ENCODE results near the gene TAB2.

The TAB2 gene

DNA sequence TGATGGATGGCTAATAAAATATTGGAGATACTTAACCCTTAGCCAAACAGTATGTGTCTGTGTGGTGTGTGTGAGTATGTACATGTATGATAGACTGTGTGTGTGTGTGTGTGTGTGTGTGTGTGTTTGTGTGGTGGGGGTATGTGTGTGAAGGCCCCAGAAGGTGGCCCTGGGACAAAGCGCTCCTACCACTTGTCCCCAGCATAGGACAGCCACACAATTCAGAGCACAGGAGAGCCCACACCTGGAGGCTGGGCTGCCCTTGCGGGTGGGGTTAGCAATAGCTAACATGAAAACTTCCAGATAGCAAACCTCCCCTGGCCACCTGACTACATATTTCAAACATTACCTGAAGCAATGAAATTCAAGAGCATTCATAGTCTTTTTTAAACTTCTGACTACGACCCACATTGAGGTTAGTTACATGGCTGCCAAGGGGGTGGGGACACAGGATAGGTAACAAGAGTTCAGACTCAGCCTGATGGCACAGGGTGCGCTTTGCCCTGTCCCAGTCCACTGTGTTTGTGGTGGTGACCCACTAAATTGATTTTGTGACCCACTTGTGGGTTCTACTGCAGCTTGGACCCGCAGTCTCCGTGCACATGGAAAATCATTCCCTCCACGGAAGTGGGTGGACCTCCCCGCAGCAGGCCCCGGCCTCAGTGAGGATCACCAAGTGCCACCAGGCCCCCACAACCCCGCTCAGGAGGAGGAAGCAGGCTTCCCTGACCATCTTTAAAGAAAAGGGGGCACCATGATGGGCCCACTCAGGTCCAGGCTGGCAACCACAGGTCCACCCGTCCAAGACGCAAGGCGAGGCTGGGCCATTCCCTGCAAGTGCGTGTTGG is 132.5 kb downstream of the TAB2 start:
- TF ChIP-seq, protein P1, sequence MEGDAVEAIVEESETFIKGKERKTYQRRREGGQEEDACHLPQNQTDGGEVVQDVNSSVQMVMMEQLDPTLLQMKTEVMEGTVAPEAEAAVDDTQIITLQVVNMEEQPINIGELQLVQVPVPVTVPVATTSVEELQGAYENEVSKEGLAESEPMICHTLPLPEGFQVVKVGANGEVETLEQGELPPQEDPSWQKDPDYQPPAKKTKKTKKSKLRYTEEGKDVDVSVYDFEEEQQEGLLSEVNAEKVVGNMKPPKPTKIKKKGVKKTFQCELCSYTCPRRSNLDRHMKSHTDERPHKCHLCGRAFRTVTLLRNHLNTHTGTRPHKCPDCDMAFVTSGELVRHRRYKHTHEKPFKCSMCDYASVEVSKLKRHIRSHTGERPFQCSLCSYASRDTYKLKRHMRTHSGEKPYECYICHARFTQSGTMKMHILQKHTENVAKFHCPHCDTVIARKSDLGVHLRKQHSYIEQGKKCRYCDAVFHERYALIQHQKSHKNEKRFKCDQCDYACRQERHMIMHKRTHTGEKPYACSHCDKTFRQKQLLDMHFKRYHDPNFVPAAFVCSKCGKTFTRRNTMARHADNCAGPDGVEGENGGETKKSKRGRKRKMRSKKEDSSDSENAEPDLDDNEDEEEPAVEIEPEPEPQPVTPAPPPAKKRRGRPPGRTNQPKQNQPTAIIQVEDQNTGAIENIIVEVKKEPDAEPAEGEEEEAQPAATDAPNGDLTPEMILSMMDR (IDR thresholded peaks at IDR 0.05; ENCODE audit: insufficient read depth, low read depth, low read length, missing control alignments): no peak
- no peak for DNase-seq (ENCODE audit: low read depth)
- H3K4me3 ChIP-seq (ENCODE audit: low read length): no peak overlapping the region

GRCh38 chr6:149450679-149451375 is 133.3 kb downstream of the TAB2 start:
- no peak for DNase-seq (ENCODE audit: low read depth)
- TF ChIP-seq, protein P1 (IDR thresholded peaks at IDR 0.05; ENCODE audit: insufficient read depth, low read depth, low read length, missing control alignments): no peak
- H3K4me3 ChIP-seq (ENCODE audit: low read length): peak overlapping the region; percentile 15

- DNase-seq (ENCODE audit: low read depth): peak; percentile 32
- no peak overlapping the region for H3K4me3 ChIP-seq (ENCODE audit: low read length)
- TF ChIP-seq, protein P1 (IDR thresholded peaks at IDR 0.05; ENCODE audit: insufficient read depth, low read depth, low read length, missing control alignments): no peak
These were observed 134.0 kb downstream of the TAB2 start for GRCh38 chr6:149451376-149452036.

DNA sequence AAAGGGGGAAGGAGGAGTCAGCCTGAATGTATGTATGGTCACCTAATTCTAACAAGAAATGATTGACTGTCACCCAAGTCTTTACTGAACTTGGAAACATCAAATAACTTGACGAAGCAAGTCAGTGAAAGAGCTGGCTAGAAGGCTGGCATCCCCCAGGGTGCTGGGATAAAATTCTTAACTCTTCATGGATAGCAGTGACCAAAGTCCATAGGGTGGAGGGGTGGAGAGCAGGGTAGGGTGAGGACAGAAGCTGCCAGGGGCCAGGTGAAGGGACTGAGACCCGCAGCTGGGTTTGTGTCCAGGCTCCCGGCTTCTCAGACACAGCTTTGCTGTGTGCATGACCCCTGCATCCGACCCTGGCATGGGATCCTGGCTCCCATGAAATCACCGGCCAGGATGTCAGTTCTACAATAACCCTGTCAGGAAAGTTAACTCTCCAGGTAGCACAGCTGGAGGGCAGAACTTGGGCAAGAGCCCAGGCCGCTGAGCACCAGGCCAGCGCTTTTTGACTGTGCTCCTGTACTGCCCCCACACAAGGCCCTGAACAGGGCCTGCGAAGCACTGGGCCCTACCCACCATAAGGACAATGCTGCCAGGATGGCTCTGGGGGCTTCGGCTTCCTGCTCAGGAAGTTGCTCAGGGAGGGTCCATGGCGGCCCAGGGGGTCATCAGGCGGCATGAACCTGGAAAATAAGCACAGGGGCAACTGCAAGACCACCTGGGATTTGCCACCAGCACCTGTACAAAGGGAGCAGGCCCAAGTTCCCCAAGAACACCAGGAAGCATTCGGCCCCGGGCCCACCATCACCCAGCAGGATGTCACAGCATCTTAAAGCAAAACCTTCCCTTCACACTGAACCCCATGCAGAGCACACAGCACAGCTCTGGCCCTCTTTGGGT is 134.8 kb downstream of the TAB2 start:
- TF ChIP-seq, protein P1 (IDR thresholded peaks at IDR 0.05; ENCODE audit: insufficient read depth, low read depth, low read length, missing control alignments): no peak
- no peak for DNase-seq (ENCODE audit: low read depth)

GRCh38 chr6:149453597-149454345 is 136.3 kb downstream of the TAB2 start:
- H3K4me3 ChIP-seq (ENCODE audit: low read length): no peak overlapping the region
- no peak for DNase-seq (ENCODE audit: low read depth)
- TF ChIP-seq, protein P1 (IDR thresholded peaks at IDR 0.05; ENCODE audit: insufficient read depth, low read depth, low read length, missing control alignments): no peak

More for the DNA sequence above, 134.8 kb downstream of the TAB2 start:
- H3K4me3 ChIP-seq (ENCODE audit: low read length): no peak overlapping the region

Data from epithelial cell of esophagus (primary cell).